Transverse colon (tissue), 4 donors: ENCODE data around the gene CALM1.

Experiments
- CTCF ChIP-seq, 5 experiments: fragments of 200-600 bp in 3 of 5; fragments of 450-650 bp in 2 of 5; sonication (generic) in 3 of 5; IDR thresholded peaks; 1 replicate in 2 of 5; 2 replicates in 3 of 5; pipeline ENCODE4 v1.5.1; 2016 to 2017; ENCODE audit warnings: antibody characterized with exemption in 5 of 5, inconsistent platforms in 3 of 5, mild to moderate bottlenecking in 2 of 5, moderate library complexity in 1 of 5
- EP300 ChIP-seq: sonication (generic); formaldehyde crosslinking; IDR thresholded peaks from one replicate; pipeline ENCODE4 v1.6.1; 2017; ENCODE audit warnings: antibody characterized with exemption, low read depth
- POLR2A ChIP-seq: fragments of 450-650 bp; IDR thresholded peaks from one replicate; pipeline ENCODE4 v1.6.1; 2016; ENCODE audit warnings: antibody characterized with exemption, mild to moderate bottlenecking, moderate library complexity
- POLR2AphosphoS5 ChIP-seq, 3 donors: sonication (generic); formaldehyde crosslinking; IDR thresholded peaks; one replicate each; pipeline ENCODE4 v1.6.1; 2016; ENCODE audit warnings: antibody characterized with exemption in 3 of 3

DNA sequence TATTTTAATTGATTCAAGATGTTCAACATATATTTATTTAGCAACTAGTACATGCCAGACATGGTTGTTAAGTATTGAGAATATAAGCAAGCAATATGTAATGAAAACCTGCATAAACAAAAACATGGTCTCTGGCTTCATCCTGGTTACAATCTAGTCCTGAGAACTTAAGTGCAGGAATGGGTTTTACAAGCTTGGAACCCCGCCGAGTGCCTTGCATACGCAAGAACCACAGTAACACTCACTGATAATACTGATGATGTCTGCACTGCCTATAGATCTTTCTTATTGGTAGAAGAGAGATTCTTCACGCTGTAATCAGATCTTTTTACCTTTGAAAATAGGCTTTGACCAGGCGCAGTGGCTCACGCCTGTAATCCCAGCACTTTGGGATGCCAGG is 22.9 kb upstream of the CALM1 start:
- TF ChIP-seq CTCF (IDR thresholded peaks at IDR 0.05) (no peak), POLR2A (no peak), POLR2AphosphoS5 (IDR thresholded peaks at IDR 0.05) (no peak), EP300 (no peak)
